ENCODE data around the gene KRT14.
"Not testable (repeated sequence)": the region's sequence is repeated elsewhere in the genome, so short reads cannot be mapped to it uniquely, and the experiment has no call there.

KRT14 gene

GRCh38 chr17:41585301-41586056, 1.2 kb downstream of the KRT14 start:
- Mint-ChIP-seq H3K36me3 (ENCODE audit: insufficient read depth) (no peaks in the 10 kb centered on the region), H3K4me1 (no peaks in the 10 kb centered on the region), H3K9me3 (no peaks in the 10 kb centered on the region), H3K27ac (ENCODE audit: low read depth) (no peak overlapping the region), H3K27me3 (peaks cover 92% of the 10 kb centered on the region), H3K4me3 (no peak overlapping the region)
- ATAC-seq (replicated peaks; ENCODE audit: extremely low read depth, poor library complexity, severe bottlenecking) (no peak), DNase-seq (ENCODE audit: low spot score in 2 of 2) (no peak)

- not testable (repeated sequence) for H3K9me3 Mint-ChIP-seq; DNase-seq (ENCODE audit: low spot score in 2 of 2); H3K4me3 Mint-ChIP-seq; H3K36me3 Mint-ChIP-seq (ENCODE audit: insufficient read depth); H3K4me1 Mint-ChIP-seq; ATAC-seq (replicated peaks; ENCODE audit: extremely low read depth, poor library complexity, severe bottlenecking)
- H3K27ac Mint-ChIP-seq (ENCODE audit: low read depth) = peak overlapping the region; percentile 45
- H3K27me3 Mint-ChIP-seq = peaks cover 94% of the 10 kb centered on the region
Measured at GRCh38 chr17:41584331-41584927, 2.3 kb downstream of the KRT14 start.

- Mint-ChIP-seq H3K4me3 (no peak overlapping the region), H3K27me3 (peaks cover 92% of the 10 kb centered on the region), H3K36me3 (ENCODE audit: insufficient read depth) (no peaks in the 10 kb centered on the region), H3K4me1 (no peaks in the 10 kb centered on the region), H3K27ac (ENCODE audit: low read depth) (peak overlapping the region; percentile 45), H3K9me3 (no peaks in the 10 kb centered on the region)
- ATAC-seq (replicated peaks; ENCODE audit: extremely low read depth, poor library complexity, severe bottlenecking) (no peak), DNase-seq (ENCODE audit: low spot score in 2 of 2) (no peak)
Measured at GRCh38 chr17:41583137-41584127, 3.3 kb downstream of the KRT14 start.

GRCh38 chr17:41582061-41582968, 4.4 kb downstream of the KRT14 start:
- ATAC-seq (replicated peaks; ENCODE audit: extremely low read depth, poor library complexity, severe bottlenecking); H3K4me1 Mint-ChIP-seq; H3K9me3 Mint-ChIP-seq; H3K27ac Mint-ChIP-seq (ENCODE audit: low read depth); H3K36me3 Mint-ChIP-seq (ENCODE audit: insufficient read depth); DNase-seq (ENCODE audit: low spot score in 2 of 2); H3K4me3 Mint-ChIP-seq: not testable (repeated sequence)
- H3K27me3 Mint-ChIP-seq = peaks cover 94% of the 10 kb centered on the region

DNA sequence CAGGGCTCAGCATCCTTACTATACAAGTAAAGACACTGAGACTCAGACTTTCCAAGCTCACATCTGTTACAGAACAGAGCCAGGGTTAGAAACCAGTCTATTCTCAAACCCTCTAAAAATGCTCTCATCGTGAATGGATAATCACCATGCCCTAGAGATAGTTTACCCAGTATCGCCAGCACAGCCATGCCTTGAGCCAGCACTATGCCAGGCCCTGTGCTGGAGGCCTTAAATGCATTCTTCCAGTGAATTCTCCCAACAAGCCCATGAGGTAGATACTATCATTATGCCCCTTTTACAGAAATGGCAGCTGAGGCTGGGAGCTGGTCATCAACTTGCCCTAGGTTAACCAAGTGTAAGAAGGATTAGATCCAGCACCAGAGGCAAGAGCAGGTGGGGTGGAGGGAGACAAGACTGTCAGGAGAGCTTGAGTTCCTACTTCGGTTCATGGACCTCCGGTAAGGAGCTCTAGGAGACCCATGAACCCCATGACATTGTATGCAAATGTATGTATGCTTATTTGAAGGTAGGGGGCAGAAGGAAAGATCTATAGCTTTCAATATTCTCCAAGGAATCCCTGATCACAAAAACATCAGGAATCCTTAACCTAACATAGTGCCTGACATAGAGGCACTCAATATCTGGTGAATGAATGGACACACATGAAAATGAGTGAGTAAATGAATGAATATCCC, 5.2 kb downstream of the KRT14 start:
- Mint-ChIP-seq H3K4me1 (no peaks in the 10 kb centered on the region), H3K27me3 (peaks cover 94% of the 10 kb centered on the region), H3K27ac (ENCODE audit: low read depth) (no peak overlapping the region), H3K9me3 (no peaks in the 10 kb centered on the region), H3K36me3 (ENCODE audit: insufficient read depth) (no peaks in the 10 kb centered on the region), H3K4me3 (no peak overlapping the region)
- no peak for ATAC-seq (replicated peaks; ENCODE audit: extremely low read depth, poor library complexity, severe bottlenecking)
- no peak for DNase-seq (ENCODE audit: low spot score in 2 of 2)

DNA sequence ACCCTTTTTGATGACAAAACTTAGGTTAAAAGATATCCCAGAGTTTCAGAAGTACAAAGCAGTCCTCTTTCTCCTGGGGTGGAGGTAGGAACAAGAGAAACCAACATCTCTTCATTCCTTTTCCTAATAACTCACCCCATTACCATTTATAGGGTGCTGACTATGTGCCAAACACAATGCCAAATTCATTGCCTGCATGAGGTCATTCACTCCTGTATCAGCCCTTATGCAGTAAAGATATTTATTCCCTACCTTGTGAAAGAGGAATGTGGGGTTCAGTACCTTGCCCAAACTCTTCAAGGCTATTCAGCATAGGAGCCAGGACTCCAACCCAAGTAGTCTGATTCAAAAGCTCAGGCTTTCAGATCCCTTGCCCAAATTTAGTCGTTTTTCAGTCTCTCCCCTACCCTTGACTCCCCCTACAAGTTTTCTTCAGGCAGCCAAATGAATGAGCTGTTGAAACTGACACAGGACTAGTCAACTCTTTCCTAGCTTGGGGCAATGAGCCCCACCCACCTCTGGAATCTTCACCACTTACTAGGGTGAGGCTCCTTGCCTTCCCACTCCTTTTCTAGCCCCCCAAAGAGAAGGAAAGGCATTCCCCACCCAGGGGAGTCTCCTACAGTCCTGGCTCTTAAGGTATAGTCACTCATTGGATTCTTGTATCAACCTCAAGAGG, 5.9 kb downstream of the KRT14 start:
- peaks cover 94% of the 10 kb centered on the region for H3K27me3 Mint-ChIP-seq
- no peak overlapping the region for H3K4me3 Mint-ChIP-seq
- no peak for DNase-seq (ENCODE audit: low spot score in 2 of 2)
- ATAC-seq (replicated peaks; ENCODE audit: extremely low read depth, poor library complexity, severe bottlenecking) = no peak
- no peaks in the 10 kb centered on the region for H3K36me3 Mint-ChIP-seq (ENCODE audit: insufficient read depth)
- no peak overlapping the region for H3K27ac Mint-ChIP-seq (ENCODE audit: low read depth)
- H3K4me1 Mint-ChIP-seq = no peaks in the 10 kb centered on the region
- H3K9me3 Mint-ChIP-seq = no peaks in the 10 kb centered on the region

GRCh38 chr17:41580244-41580575, 6.5 kb downstream of the KRT14 start:
- Mint-ChIP-seq H3K36me3 (ENCODE audit: insufficient read depth) (no peaks in the 10 kb centered on the region), H3K4me1 (no peaks in the 10 kb centered on the region), H3K9me3 (no peaks in the 10 kb centered on the region), H3K4me3 (no peak overlapping the region), H3K27me3 (peaks cover 94% of the 10 kb centered on the region), H3K27ac (ENCODE audit: low read depth) (no peak overlapping the region)
- ATAC-seq (replicated peaks; ENCODE audit: extremely low read depth, poor library complexity, severe bottlenecking) (no peak), DNase-seq (ENCODE audit: low spot score in 2 of 2) (no peak)

GRCh38 chr17:41579484-41580243, 7.0 kb downstream of the KRT14 start:
- Mint-ChIP-seq H3K27me3 (peaks cover 97% of the 10 kb centered on the region), H3K9me3 (no peaks in the 10 kb centered on the region), H3K4me1 (no peaks in the 10 kb centered on the region), H3K36me3 (ENCODE audit: insufficient read depth) (no peaks in the 10 kb centered on the region), H3K27ac (ENCODE audit: low read depth) (no peak overlapping the region), H3K4me3 (no peak overlapping the region)
- peak; percentile 36 for ATAC-seq (replicated peaks; ENCODE audit: extremely low read depth, poor library complexity, severe bottlenecking)
- peak; percentile 40 to 41 for DNase-seq (ENCODE audit: low spot score in 2 of 2)

GRCh38 chr17:41578971-41579370, 7.7 kb downstream of the KRT14 start:
- no peak for ATAC-seq (replicated peaks; ENCODE audit: extremely low read depth, poor library complexity, severe bottlenecking)

GRCh38 chr17:41578538-41578937, 8.2 kb downstream of the KRT14 start:
- no peaks in the 10 kb centered on the region for H3K9me3 Mint-ChIP-seq
- peaks cover 92% of the 10 kb centered on the region for H3K27me3 Mint-ChIP-seq
- no peak overlapping the region for H3K27ac Mint-ChIP-seq (ENCODE audit: low read depth)
- DNase-seq (ENCODE audit: low spot score in 2 of 2) = no peak
- H3K36me3 Mint-ChIP-seq (ENCODE audit: insufficient read depth) = no peaks in the 10 kb centered on the region
- ATAC-seq (replicated peaks; ENCODE audit: extremely low read depth, poor library complexity, severe bottlenecking) = no peak
- no peaks in the 10 kb centered on the region for H3K4me1 Mint-ChIP-seq
- H3K4me3 Mint-ChIP-seq = no peak overlapping the region

More at GRCh38 chr17:41578971-41579370, 7.7 kb downstream of the KRT14 start:
- Mint-ChIP-seq H3K27me3 (peaks cover 92% of the 10 kb centered on the region), H3K27ac (ENCODE audit: low read depth) (no peak overlapping the region), H3K9me3 (no peaks in the 10 kb centered on the region), H3K36me3 (ENCODE audit: insufficient read depth) (no peaks in the 10 kb centered on the region), H3K4me1 (no peaks in the 10 kb centered on the region), H3K4me3 (no peak overlapping the region)
- no peak for DNase-seq (ENCODE audit: low spot score in 2 of 2)

DNA sequence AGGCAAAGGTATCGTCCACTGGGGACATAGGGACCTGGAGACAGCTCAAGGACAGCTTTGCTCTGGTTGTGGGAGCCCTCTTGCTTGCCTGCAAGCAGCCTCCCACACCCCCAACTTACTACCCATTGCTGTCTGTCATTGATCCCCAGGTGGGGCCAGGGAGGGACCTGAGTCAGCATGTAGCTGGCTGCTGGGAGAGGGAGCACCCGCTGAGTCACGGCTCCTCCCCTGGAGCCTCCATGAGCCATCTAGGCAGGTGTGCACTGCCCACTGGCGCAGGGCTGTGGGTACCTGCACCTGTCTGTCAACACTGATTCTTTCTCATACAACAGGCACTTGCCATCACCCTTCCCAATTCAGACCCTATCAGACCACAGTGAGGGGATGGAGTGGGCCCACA, 10.0 kb downstream of the KRT14 start:
- not testable (repeated sequence) for H3K9me3 Mint-ChIP-seq; DNase-seq (ENCODE audit: low spot score in 2 of 2); H3K27ac Mint-ChIP-seq (ENCODE audit: low read depth); H3K4me1 Mint-ChIP-seq; H3K36me3 Mint-ChIP-seq (ENCODE audit: insufficient read depth); ATAC-seq (replicated peaks; ENCODE audit: extremely low read depth, poor library complexity, severe bottlenecking); H3K4me3 Mint-ChIP-seq
- H3K27me3 Mint-ChIP-seq = peaks cover 92% of the 10 kb centered on the region

Data from central memory CD8-positive, alpha-beta T cell (primary cell).